Measurements from ENCODE around the gene MDGA2. TPM values are rescaled to one million over a fixed set of nuclear protein-coding genes. Genes with fewer than 3 reads are reported as not detected.

The MDGA2 gene
- total RNA-seq, 6 experiments from 2014 or later, result 0.17 to 0.53 (median 0.27) TPM; not detected in 3

DNA sequence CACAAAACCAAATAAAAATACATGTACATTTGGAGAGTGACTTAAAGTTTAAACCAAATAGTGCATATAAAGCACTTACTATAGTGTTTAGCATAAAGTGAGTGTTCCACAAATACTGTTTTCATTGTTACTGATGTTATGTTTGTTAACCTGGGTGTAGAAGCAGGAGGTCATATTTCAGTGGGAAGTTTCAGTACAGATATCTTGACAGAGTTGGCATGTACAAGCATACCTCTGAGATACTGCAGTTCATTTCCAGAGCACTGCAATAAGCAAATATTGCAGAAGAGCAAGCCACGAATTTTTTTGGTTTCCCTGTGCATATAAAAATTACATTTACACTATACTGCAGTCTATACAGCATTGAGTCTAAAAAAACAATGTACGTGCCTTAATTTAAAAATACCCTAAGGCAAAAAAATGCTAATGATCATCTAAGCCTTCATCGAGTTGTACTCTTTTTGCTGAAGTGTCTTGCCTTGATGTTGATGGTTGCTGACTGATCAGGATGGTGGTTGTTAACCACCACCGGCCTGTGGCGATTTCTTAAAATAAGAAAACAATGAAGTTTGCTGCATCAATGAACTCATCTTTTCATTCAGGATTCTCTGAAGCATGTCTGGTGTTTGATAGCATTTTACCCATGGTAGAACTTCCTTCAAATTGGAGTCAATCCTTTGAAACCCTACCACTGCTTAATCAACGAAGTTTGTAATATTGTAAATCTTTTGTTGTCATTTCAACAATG, 662.7 kb downstream of the MDGA2 start:
- no peak overlapping the region for H3K27ac ChIP-seq
- H3K4me1 ChIP-seq, result no peaks in the 10 kb centered on the region
- no peaks in the 10 kb centered on the region for H3K36me3 ChIP-seq
- WGBS (ENCODE audit: insufficient coverage, low coverage, low lambda C conversion rate, missing lambda C conversion rate), result 48% methylated on average over 6 of the region's 6 CpGs
- TF ChIP-seq, protein P1, sequence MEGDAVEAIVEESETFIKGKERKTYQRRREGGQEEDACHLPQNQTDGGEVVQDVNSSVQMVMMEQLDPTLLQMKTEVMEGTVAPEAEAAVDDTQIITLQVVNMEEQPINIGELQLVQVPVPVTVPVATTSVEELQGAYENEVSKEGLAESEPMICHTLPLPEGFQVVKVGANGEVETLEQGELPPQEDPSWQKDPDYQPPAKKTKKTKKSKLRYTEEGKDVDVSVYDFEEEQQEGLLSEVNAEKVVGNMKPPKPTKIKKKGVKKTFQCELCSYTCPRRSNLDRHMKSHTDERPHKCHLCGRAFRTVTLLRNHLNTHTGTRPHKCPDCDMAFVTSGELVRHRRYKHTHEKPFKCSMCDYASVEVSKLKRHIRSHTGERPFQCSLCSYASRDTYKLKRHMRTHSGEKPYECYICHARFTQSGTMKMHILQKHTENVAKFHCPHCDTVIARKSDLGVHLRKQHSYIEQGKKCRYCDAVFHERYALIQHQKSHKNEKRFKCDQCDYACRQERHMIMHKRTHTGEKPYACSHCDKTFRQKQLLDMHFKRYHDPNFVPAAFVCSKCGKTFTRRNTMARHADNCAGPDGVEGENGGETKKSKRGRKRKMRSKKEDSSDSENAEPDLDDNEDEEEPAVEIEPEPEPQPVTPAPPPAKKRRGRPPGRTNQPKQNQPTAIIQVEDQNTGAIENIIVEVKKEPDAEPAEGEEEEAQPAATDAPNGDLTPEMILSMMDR (IDR thresholded peaks at IDR 0.05), result no peak
- TF ChIP-seq POLR2A (IDR thresholded peaks at IDR 0.05), result no peak
- no peak for DNase-seq
- H3K4me3 ChIP-seq, result no peak overlapping the region
- H3K27me3 ChIP-seq, result no peaks in the 10 kb centered on the region
- H3K9me3 ChIP-seq, result no peaks in the 10 kb centered on the region
- intact Hi-C loops (cut with DNase I), result no loop called here
- peak; percentile 65 to 92 (median 74) for ATAC-seq

DNA sequence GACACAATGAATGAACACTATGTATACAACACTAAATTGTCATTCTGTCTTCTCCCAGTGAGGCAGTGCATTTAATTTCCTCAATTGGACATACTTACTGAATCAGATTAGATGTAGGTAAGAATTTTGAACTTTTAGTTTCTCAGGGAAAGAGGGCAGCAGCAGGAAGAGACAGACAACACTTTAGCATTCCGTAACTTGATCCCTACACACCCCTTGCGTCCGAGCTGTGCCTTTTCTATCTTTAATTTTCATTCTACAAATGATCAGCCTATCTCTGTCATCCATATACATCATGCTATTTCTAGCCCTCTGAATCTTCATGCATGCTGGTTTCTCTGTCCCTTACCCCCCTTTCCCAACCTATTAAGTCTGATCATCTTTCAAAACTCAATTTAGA, 665.8 kb downstream of the MDGA2 start:
- Histone ChIP-seq H3K9me3 (no peaks in the 10 kb centered on the region), H3K27ac (no peak overlapping the region), H3K4me3 (no peak overlapping the region), H3K4me1 (no peaks in the 10 kb centered on the region), H3K36me3 (no peaks in the 10 kb centered on the region), H3K27me3 (no peaks in the 10 kb centered on the region)
- 76% methylated on average over 2 of the region's 3 CpGs for WGBS (ENCODE audit: insufficient coverage, low coverage, low lambda C conversion rate, missing lambda C conversion rate)
- intact Hi-C loops (cut with DNase I), result no loop called here
- DNase-seq (no peak), ATAC-seq (no peak)
- TF ChIP-seq, protein P1 (IDR thresholded peaks at IDR 0.05), result no peak

DNA sequence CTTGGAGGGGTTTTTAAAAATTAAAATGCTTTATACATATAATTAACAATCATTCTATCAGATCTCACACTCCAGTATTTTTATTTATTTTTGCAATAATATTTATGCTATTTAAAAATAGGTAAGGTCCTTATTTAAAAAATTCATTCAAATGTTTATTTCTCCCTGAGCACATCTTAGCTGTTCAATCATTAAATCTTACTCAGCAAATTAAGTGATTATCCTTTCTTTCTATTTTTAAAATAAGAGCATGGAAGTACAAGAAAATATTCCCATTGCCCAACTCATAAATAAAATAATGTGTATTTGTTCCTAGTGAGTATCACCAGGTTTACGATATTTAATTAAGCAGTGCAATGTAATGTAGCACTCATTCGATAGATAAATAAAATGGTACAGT, 666.7 kb downstream of the MDGA2 start:
- Histone ChIP-seq H3K4me3 (no peak overlapping the region), H3K27me3 (no peaks in the 10 kb centered on the region), H3K4me1 (no peaks in the 10 kb centered on the region), H3K27ac (no peak overlapping the region), H3K9me3 (no peaks in the 10 kb centered on the region), H3K36me3 (no peaks in the 10 kb centered on the region)
- intact Hi-C loops (cut with DNase I), result no loop called here
- TF ChIP-seq, protein P1 (IDR thresholded peaks at IDR 0.05), result no peak
- no peak for TF ChIP-seq POLR2A (IDR thresholded peaks at IDR 0.05)
- WGBS (ENCODE audit: insufficient coverage, low coverage, low lambda C conversion rate, missing lambda C conversion rate), result 85% methylated on average over 2 of the region's 2 CpGs
- DNase-seq, result no peak
- no peak for ATAC-seq

DNA sequence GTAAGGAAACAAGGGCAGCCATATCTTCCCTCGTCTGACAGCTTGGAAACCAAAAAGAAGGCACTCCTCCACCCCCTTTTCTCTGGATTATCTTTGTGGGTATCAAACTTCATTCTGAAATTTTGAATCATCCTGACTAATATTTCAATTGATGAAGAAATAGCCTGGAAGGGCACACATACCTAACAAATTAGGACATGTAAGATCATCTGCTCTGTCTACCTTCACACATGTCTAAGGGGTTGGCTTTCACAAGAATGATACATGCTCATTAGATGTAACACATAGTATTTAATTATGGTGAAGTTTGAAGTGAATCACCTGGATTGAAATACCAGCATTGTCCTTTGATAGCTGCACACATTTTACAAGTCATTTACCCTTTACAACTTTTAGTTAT, 675.7 kb downstream of the MDGA2 start:
- ATAC-seq (no peak), DNase-seq (no peak)
- 19% methylated on average over 1 of the region's 1 CpG for WGBS (ENCODE audit: insufficient coverage, low coverage, low lambda C conversion rate, missing lambda C conversion rate)
- H3K27me3 ChIP-seq, result no peaks in the 10 kb centered on the region
- intact Hi-C loops (cut with DNase I), result no loop called here
- H3K36me3 ChIP-seq, result no peaks in the 10 kb centered on the region
- H3K4me1 ChIP-seq, result no peaks in the 10 kb centered on the region
- TF ChIP-seq, protein P1 (IDR thresholded peaks at IDR 0.05), result no peak
- no peak for TF ChIP-seq POLR2A (IDR thresholded peaks at IDR 0.05)
- no peak overlapping the region for H3K27ac ChIP-seq
- no peaks in the 10 kb centered on the region for H3K9me3 ChIP-seq
- H3K4me3 ChIP-seq, result no peak overlapping the region

DNA sequence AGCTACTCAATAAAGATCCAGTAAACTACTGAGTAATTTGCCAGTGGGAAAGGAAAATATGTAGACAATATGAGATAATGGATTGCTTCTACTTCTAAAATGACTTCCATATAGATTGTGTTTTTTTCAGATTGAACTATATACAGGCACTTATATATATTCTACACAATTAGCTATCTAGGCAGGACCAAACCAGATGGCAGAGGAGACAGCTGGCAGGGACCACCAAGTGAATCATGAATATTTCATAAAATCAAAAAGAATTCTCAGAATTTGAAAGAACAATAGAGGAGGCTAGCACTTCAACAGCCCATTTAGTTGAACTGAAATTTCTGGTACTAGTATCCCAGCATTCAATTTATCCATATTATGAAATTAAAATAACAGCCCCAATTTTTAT, 685.8 kb downstream of the MDGA2 start:
- Histone ChIP-seq H3K36me3 (no peaks in the 10 kb centered on the region), H3K4me1 (no peaks in the 10 kb centered on the region), H3K27me3 (no peaks in the 10 kb centered on the region), H3K9me3 (no peaks in the 10 kb centered on the region), H3K4me3 (no peak overlapping the region), H3K27ac (no peak overlapping the region)
- no peak for DNase-seq
- intact Hi-C loops (cut with DNase I), result no loop called here
- TF ChIP-seq, protein P1 (IDR thresholded peaks at IDR 0.05), result no peak
- TF ChIP-seq POLR2A (IDR thresholded peaks at IDR 0.05), result no peak
- no peak for ATAC-seq

Data from right lobe of liver (tissue), 6 donors.